Measurements from ENCODE around the gene DGKA.
"Not testable (repeated sequence)": the region's sequence is repeated elsewhere in the genome, so short reads cannot be mapped to it uniquely, and the experiment has no call there.

Gene DGKA

GRCh38 chr12:55930771-55931316 is at the start of gene DGKA:
TSS of gene DGKA (plus strand) at chr12:55931162. CDS start at chr12:55936504, 5,342 bp downstream.
- no peak for DNase-seq (ENCODE audit: low read depth in 2 of 2, low spot score in 1 of 2)

- no peak for DNase-seq (ENCODE audit: low read depth in 2 of 2, low spot score in 1 of 2)
These were observed 45.8 kb upstream of the DGKA start for GRCh38 chr12:55885113-55885512.

- no peak for DNase-seq (ENCODE audit: low read depth in 2 of 2, low spot score in 1 of 2)
These were observed 39.7 kb upstream of the DGKA start for GRCh38 chr12:55891310-55891709.

GRCh38 chr12:55893723-55894122 is 37.2 kb upstream of the DGKA start:
- DNase-seq (ENCODE audit: low read depth in 2 of 2, low spot score in 1 of 2) = no peak

GRCh38 chr12:55899082-55899481 is 31.9 kb upstream of the DGKA start:
- no peak for DNase-seq (ENCODE audit: low read depth in 2 of 2, low spot score in 1 of 2)

GRCh38 chr12:55901881-55902490 is 29.0 kb upstream of the DGKA start:
- DNase-seq (ENCODE audit: low read depth in 2 of 2, low spot score in 1 of 2) = no peak

- no peak for DNase-seq (ENCODE audit: low read depth in 2 of 2, low spot score in 1 of 2)
These were observed 24.9 kb upstream of the DGKA start for GRCh38 chr12:55906056-55906455.

GRCh38 chr12:55908726-55909512 is 22.0 kb upstream of the DGKA start:
- no peak for DNase-seq (ENCODE audit: low read depth in 2 of 2, low spot score in 1 of 2)

GRCh38 chr12:55909513-55909884 is 21.5 kb upstream of the DGKA start:
- no peak for DNase-seq (ENCODE audit: low read depth in 2 of 2, low spot score in 1 of 2)

GRCh38 chr12:55912908-55913307 is 18.1 kb upstream of the DGKA start:
- DNase-seq (ENCODE audit: low read depth in 2 of 2, low spot score in 1 of 2) = no peak

- no peak for DNase-seq (ENCODE audit: low read depth in 2 of 2, low spot score in 1 of 2)
These were observed 15.5 kb upstream of the DGKA start for GRCh38 chr12:55915482-55915859.

- DNase-seq (ENCODE audit: low read depth in 2 of 2, low spot score in 1 of 2) = not testable (repeated sequence)
These were observed 11.9 kb upstream of the DGKA start for GRCh38 chr12:55919032-55919431.

- no peak for DNase-seq (ENCODE audit: low read depth in 2 of 2, low spot score in 1 of 2)
These were observed 8.8 kb upstream of the DGKA start for GRCh38 chr12:55922126-55922525.

- DNase-seq (ENCODE audit: low read depth in 2 of 2, low spot score in 1 of 2) = not testable (repeated sequence)
These were observed 7.3 kb upstream of the DGKA start for GRCh38 chr12:55923648-55924047.

- DNase-seq (ENCODE audit: low read depth in 2 of 2, low spot score in 1 of 2) = no peak
These were observed 5.6 kb upstream of the DGKA start for GRCh38 chr12:55925371-55925770.

- DNase-seq (ENCODE audit: low read depth in 2 of 2, low spot score in 1 of 2) = no peak
These were observed 4.9 kb upstream of the DGKA start for GRCh38 chr12:55925870-55926737.

GRCh38 chr12:55926738-55927587 is 4.0 kb upstream of the DGKA start:
- peak; percentile 74 to 83 for DNase-seq (ENCODE audit: low read depth in 2 of 2, low spot score in 1 of 2)

GRCh38 chr12:55927588-55928502 is 3.1 kb upstream of the DGKA start, which contains the start of gene PYM1:
TSS of gene PYM1 (minus strand) at chr12:55927894. CDS start at chr12:55927761, 133 bp downstream.
- no peak for DNase-seq (ENCODE audit: low read depth in 2 of 2, low spot score in 1 of 2)

- DNase-seq (ENCODE audit: low read depth in 2 of 2, low spot score in 1 of 2) = peak in 1 of 2 donors; percentile 70
These were observed 1.6 kb upstream of the DGKA start for GRCh38 chr12:55929306-55929791.

All from stimulated activated CD8-positive, alpha-beta memory T cell treated with anti-CD3 and anti-CD28 coated beads, Interleukin-4, amount 100 ng/mL, for 1 hour (primary cell).